ENCODE measurements around the gene C1orf87. TPM values are rescaled to one million over a fixed set of nuclear protein-coding genes. Genes with fewer than 3 reads are reported as not detected.

Gene C1orf87
- total RNA-seq, 1 donor from 2014 or later, result 0.17 TPM

- TF ChIP-seq CTCF (conservative IDR thresholded peaks at IDR 0.05; ENCODE audit: low read depth, low read length), result peak; percentile 45
- DNase-seq (ENCODE audit: low read depth), result no peak
- no peak overlapping the region for H3K4me3 ChIP-seq (ENCODE audit: low read depth, low read length)
Observed at GRCh38 chr1:60088620-60089155, 15.1 kb upstream of the C1orf87 start.

GRCh38 chr1:60087681-60088080, 14.1 kb upstream of the C1orf87 start:
- no peak overlapping the region for H3K4me3 ChIP-seq (ENCODE audit: low read depth, low read length)
- no peak for TF ChIP-seq CTCF (conservative IDR thresholded peaks at IDR 0.05; ENCODE audit: low read depth, low read length)
- no peak for DNase-seq (ENCODE audit: low read depth)

GRCh38 chr1:60078182-60078581, 4.6 kb upstream of the C1orf87 start:
- DNase-seq (ENCODE audit: low read depth), result no peak

DNA sequence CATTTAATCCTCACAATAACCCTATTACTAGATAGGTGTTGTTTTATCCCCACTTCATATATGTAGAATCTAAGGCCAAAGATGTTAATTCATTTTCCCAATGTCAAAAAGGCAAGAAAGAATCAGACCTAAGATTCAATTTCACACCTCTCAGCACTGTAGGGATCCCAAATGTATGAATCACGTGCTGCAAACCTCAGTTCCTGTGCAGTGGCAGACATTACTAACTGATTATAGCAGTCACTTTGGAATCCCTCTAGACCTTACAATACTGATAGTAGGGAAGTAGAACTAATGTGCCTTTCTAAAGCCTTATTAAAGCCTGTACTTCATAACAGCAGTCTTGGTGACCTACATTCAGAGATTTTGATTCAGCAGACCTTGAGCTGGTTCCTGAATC, 2.3 kb downstream of the C1orf87 start:
- DNase-seq (ENCODE audit: low read depth), result no peak

More at GRCh38 chr1:60078182-60078581, 4.6 kb upstream of the C1orf87 start:
- no peak for TF ChIP-seq CTCF (conservative IDR thresholded peaks at IDR 0.05; ENCODE audit: low read depth, low read length)
- H3K4me3 ChIP-seq (ENCODE audit: low read depth, low read length), result no peak overlapping the region

GRCh38 chr1:60069691-60070090, 3.9 kb downstream of the C1orf87 start:
- H3K4me3 ChIP-seq (ENCODE audit: low read depth, low read length), result no peak overlapping the region
- no peak for DNase-seq (ENCODE audit: low read depth)
- no peak for TF ChIP-seq CTCF (conservative IDR thresholded peaks at IDR 0.05; ENCODE audit: low read depth, low read length)

More for the DNA sequence above, 2.3 kb downstream of the C1orf87 start:
- H3K4me3 ChIP-seq (ENCODE audit: low read depth, low read length), result no peak overlapping the region
- TF ChIP-seq CTCF (conservative IDR thresholded peaks at IDR 0.05; ENCODE audit: low read depth, low read length), result no peak

DNA sequence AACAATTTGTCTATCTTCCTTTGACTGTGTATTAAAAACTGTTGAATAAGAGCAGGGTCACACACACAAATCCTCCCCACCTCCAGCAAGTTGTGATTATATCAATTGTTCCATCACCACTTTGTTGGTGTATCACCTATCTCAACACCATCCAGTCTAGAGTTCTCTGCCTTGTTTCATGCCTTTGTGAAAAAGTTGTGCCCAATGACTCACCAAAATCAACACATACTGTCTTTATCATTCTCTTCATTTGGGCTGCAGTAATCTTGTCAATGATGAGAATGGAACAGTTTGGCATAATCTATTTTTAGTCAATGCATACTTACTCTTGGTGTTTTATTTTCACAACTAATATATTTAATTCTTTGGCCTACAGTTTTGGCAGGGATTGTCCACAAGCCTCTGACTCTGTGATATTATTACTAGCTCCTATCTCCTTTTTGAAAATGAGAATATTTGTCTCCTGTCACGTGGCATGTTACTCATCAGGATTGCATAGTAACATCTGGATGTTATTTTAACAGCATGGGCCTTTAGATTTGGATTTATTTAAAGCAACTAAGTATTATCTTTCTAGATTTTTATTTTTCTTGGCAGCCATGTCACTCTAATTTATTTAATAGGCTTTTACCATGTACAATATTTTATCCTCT, 5.1 kb downstream of the C1orf87 start:
- no peak for DNase-seq (ENCODE audit: low read depth)
- no peak overlapping the region for H3K4me3 ChIP-seq (ENCODE audit: low read depth, low read length)
- no peak for TF ChIP-seq CTCF (conservative IDR thresholded peaks at IDR 0.05; ENCODE audit: low read depth, low read length)

DNA sequence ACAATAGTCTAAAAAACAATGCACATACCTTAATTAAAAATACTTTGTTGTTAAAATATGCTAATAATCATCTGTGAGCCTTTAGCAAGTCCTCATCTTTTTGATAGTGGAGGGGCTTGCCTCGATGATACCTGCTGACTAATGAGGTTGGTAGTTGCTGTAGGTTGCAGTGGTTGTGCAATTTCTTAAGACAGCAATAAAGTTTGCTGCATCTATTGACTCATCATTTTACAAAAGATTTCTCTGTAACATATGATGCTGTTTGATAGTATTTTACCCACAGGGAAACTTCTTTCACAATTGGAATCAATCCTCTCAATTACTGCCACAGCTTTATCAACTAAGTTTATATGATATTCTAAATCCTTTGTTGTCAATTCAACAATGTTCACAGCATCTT, 7.6 kb downstream of the C1orf87 start:
- no peak for TF ChIP-seq CTCF (conservative IDR thresholded peaks at IDR 0.05; ENCODE audit: low read depth, low read length)
- DNase-seq (ENCODE audit: low read depth), result no peak
- H3K4me3 ChIP-seq (ENCODE audit: low read depth, low read length), result no peak overlapping the region

All from epithelial cell of proximal tubule (primary cell).